ENCODE results near the gene RPAP3. TPM values are rescaled to one million over a fixed set of nuclear protein-coding genes. Genes with fewer than 3 reads are reported as not detected.

Gene RPAP3
- total RNA-seq, result 10 to 100 TPM in 1 of 4 donors, 1 to 10 TPM in 3; 6.8 to 13.0 (median 7.9) TPM

GRCh38 chr12:47705566-47706425, at the start of gene RPAP3:
TSS of gene RPAP3 (minus strand) at chr12:47706030. CDS start at chr12:47702840, 3,190 bp downstream.
- peak within 1 kb of the TSS; percentile 58 for H3K4me3 ChIP-seq (ENCODE audit: low read depth, poor library complexity, severe bottlenecking)
- DNase-seq (ENCODE audit: low spot score in 2 of 2), result peak; percentile 96 to 100
- TF ChIP-seq POLR2A (IDR thresholded peaks at IDR 0.05) (peak in 1 of 2 donors; percentile 9), CTCF (IDR thresholded peaks at IDR 0.05) (no peak)
- intact Hi-C loops (cut with DNase I; ENCODE audit: low total_unique reads), result no loop called here
- 0 to 1% methylated on average over 23 to 41 of the region's 66 CpGs for WGBS, 2 donors

DNA sequence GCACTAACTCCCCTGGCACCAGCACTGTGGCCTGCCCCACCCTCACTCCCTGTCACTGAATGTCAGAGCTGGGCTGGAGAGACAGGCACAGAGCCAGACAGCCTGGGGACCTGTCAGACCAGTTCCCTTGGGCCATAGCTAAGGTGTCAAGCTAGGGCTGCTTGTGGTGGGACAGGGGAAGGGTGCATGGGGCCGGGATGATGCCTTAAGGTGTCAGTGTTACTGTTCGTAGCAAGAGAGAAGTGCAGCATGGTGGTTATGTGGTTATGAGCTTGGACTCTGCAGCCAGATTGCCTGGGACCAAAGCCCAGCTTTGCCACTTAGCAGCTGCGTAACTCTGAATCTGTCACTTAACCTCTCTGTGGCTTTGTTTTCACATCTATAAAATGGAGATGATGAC, 49.1 kb upstream of the RPAP3 start:
- intact Hi-C loops (cut with DNase I; ENCODE audit: low total_unique reads), result no loop called here
- DNase-seq (ENCODE audit: low spot score in 2 of 2), result no peak
- TF ChIP-seq CTCF (IDR thresholded peaks at IDR 0.05), result no peak
- no peak for TF ChIP-seq POLR2A (IDR thresholded peaks at IDR 0.05)
- H3K4me3 ChIP-seq (ENCODE audit: low read depth, poor library complexity, severe bottlenecking), result no peak overlapping the region
- WGBS, 2 donors, result 52 to 57% methylated on average over 3 of the region's 3 CpGs

- no peak overlapping the region for H3K4me3 ChIP-seq (ENCODE audit: low read depth, poor library complexity, severe bottlenecking)
- intact Hi-C loops (cut with DNase I; ENCODE audit: low total_unique reads), result no loop called here
Measured at GRCh38 chr12:47754126-47754525, 48.3 kb upstream of the RPAP3 start.

GRCh38 chr12:47753021-47754001, 47.5 kb upstream of the RPAP3 start:
- peak; percentile 64 to 95 for DNase-seq (ENCODE audit: low spot score in 2 of 2)
- TF ChIP-seq POLR2A (IDR thresholded peaks at IDR 0.05), result no peak
- TF ChIP-seq CTCF (IDR thresholded peaks at IDR 0.05), result no peak
- intact Hi-C loops (cut with DNase I; ENCODE audit: low total_unique reads), result no loop called here
- 31 to 34% methylated on average over 11 of the region's 11 CpGs for WGBS, 2 donors
- no peak overlapping the region for H3K4me3 ChIP-seq (ENCODE audit: low read depth, poor library complexity, severe bottlenecking)

More at GRCh38 chr12:47754126-47754525, 48.3 kb upstream of the RPAP3 start:
- no peak for TF ChIP-seq POLR2A (IDR thresholded peaks at IDR 0.05)
- no peak for TF ChIP-seq CTCF (IDR thresholded peaks at IDR 0.05)
- no peak for DNase-seq (ENCODE audit: low spot score in 2 of 2)
- 77 to 85% methylated on average over 4 of the region's 4 CpGs for WGBS, 2 donors

DNA sequence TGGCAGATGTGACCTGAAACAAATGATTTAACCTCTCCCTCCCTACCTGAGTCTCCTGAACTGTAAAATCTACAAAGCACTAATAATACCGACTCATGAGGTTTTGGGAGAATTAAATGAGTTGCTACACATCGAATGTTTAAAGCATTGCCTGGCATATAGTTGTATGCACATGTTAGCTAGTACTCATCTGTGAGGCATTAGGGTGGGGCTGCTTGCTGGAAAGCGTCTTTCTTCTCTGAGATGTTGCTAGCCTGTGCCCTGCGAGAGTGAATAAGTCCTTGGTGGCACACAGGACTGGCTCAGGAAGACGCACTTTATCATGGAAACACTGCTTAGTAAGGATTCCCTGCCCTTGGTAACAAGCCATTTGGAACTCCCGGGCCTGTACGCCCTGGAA, 46.7 kb upstream of the RPAP3 start:
- H3K4me3 ChIP-seq (ENCODE audit: low read depth, poor library complexity, severe bottlenecking), result no peak overlapping the region
- 24 to 48% methylated on average over 7 of the region's 7 CpGs for WGBS, 2 donors
- intact Hi-C loops (cut with DNase I; ENCODE audit: low total_unique reads), result no loop called here
- DNase-seq (ENCODE audit: low spot score in 2 of 2), result no peak
- TF ChIP-seq POLR2A (IDR thresholded peaks at IDR 0.05), result no peak
- no peak for TF ChIP-seq CTCF (IDR thresholded peaks at IDR 0.05)
